ENCODE results near the gene FAM171A2.
"Not testable (repeated sequence)": the region's sequence is repeated elsewhere in the genome, so short reads cannot be mapped to it uniquely, and the experiment has no call there.

The FAM171A2 gene

DNA sequence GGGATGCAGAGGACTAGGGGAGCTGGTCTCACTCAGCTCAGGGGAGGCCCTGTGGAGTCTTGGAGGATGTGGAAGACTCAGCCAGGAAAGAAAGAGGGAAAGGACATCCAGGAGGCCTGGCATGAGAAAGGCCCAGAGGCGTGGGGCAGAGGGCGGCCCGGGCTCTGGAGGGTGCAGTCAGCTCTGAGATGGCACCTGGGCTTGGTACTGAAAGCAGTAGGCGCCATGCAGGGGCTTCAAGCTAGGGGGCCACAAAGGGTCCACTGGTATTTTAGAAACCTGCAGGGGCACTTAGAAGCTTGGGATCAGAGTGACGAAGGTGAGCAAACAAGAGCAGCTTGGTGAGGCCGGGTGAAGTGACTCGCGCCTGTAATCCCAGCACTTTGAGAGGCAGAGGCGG lies 5.6 kb downstream of the FAM171A2 start:
- no peak for ATAC-seq
- peaks cover 14% of the 10 kb centered on the region for H3K27me3 Mint-ChIP-seq
- no peak overlapping the region for H3K27ac Mint-ChIP-seq
- peaks cover 11% of the 10 kb centered on the region for H3K4me1 Mint-ChIP-seq
- no peaks in the 10 kb centered on the region for H3K9me3 Mint-ChIP-seq
- H3K36me3 Mint-ChIP-seq = peaks cover 2% of the 10 kb centered on the region
- no peak overlapping the region for H3K4me3 Mint-ChIP-seq

DNA sequence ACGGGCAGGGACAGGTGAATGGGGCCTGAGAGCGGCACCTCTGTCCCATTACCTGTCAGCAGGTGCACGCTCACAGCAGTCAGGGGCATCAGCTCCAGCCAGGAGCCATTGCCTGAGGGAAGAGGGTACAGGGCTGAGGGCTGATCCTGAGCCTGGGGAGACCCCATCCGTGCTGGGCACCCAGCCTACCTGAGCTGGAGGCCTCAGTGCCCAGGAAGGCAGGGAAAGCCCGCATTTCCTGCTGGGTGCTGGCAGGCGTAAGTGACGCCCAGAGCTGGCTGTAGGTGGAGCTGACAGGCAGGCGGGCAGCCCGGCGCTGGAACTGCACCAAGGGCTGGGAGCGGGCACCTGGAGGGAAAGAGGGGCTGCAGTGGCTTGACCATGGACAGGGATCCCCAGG lies 7.4 kb downstream of the FAM171A2 start:
- Mint-ChIP-seq H3K27me3 (peaks cover under 1% of the 10 kb centered on the region), H3K4me1 (peaks cover 28% of the 10 kb centered on the region), H3K9me3 (no peaks in the 10 kb centered on the region), H3K4me3 (no peak overlapping the region), H3K27ac (no peak overlapping the region), H3K36me3 (peaks cover 19% of the 10 kb centered on the region)
- no peak for ATAC-seq

DNA sequence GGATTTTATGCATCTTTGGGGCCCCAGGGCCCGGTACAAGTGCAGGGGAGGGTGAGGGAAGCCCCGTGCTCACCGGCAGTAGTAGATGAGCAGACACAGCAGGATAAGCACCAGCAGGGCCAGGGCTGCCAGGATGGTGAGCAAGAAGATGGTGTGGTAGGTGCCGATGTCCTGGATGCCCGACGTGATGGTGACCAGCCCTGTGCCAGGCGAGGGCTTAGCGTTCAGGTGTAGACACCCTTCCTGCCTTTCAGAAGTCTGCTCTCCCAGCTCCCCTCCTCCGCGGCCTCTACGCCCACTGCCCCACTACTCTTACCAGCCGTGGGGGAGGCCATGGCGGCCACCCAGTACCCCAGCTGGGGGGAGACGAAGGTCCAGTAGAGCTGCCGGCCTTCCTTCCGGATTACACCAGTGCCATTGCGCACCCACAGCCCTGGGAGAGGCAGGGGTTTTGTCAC lies 8.0 kb downstream of the FAM171A2 start:
- H3K4me3 Mint-ChIP-seq = no peak overlapping the region
- no peaks in the 10 kb centered on the region for H3K9me3 Mint-ChIP-seq
- no peak overlapping the region for H3K27ac Mint-ChIP-seq
- no peak for ATAC-seq
- no peaks in the 10 kb centered on the region for H3K27me3 Mint-ChIP-seq
- peaks cover 31% of the 10 kb centered on the region for H3K4me1 Mint-ChIP-seq
- H3K36me3 Mint-ChIP-seq = peaks cover 24% of the 10 kb centered on the region

DNA sequence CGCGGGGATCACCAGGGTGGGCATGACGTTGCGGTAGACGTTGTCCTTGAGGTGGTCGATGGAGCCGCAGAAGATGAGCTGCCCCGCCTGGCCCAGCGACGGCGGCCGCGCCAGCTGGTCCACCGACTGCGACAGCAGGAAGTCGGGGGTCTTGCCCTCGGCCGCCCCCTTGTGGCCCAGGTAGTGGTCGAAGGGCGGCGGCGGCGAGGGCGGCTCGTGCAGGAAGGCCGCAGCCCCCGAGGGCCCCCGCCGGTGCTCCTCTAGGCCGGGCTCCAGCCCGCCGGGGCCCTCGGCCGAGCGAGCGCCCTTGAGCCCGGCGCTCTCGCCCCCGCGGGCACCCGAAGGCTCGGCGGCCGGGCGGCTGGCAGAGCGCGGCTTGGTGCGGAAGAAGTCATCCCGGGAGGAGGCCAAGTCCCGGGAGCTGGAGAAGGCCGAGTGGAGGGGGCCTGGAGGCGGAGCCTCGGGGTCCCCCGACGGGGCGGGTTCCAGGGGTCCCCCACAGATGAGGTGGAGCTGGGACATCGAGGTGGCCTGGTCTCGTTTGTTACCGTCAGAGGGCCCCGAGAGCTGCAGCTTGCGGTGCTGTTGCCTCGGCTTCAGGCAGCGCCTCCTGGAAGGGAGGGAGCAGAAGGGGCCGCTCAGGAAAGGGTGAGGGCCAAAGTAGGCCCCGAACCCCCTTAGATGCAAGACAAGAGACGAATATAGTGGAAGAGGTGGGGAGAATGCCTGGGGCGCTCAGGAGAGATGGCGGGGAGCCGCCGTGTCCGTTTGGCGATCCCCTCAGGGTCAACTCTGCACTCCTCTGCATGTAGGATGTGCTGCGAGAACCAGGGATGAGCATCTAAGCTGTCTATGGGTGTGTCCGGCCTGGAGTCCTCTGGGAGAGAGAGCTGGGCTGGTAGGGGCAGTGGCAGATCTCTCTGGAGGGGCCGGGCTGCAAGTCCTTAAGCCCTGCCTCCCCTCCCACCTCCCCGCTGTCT lies 8.8 kb downstream of the FAM171A2 start:
- H3K27me3 Mint-ChIP-seq = no peaks in the 10 kb centered on the region
- no peaks in the 10 kb centered on the region for H3K9me3 Mint-ChIP-seq
- peaks cover 39% of the 10 kb centered on the region for H3K4me1 Mint-ChIP-seq
- H3K4me3 Mint-ChIP-seq = peak overlapping the region; percentile 72
- peak; percentile 68 for ATAC-seq
- H3K27ac Mint-ChIP-seq = no peak overlapping the region
- H3K36me3 Mint-ChIP-seq = peaks cover 31% of the 10 kb centered on the region

DNA sequence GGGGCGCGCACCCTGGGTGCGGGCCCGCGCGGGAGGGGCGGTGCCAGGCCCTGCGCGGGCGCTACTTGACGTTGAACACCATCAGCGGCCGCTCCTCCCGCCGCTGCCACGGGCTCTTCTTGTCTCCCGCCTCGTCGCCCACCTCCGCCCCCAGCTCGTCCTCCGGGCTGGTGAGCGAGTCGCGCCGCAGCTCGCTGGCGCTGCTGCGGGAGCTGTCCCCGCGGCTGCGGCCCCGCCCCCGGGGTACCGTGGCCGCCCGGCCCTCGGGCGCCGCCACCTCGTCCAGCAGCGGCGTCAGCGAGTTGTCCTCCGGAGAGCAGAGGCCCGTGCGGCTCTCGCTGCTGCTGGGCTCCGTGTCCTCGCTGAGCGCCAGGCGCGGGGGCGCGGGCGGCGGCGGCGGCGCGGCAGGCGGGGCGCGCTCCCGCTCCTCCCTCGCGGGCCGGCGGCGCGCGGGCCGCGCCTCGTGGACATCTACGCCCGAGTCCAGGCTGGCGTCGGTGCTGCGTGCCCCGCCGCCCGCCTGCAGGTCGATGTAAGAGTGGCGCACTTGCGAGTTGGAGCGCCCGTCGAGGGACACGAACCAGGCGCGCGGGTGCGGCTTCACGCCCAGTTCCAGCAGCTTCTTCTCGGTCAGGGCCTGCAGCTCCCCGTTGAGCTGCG lies 9.9 kb downstream of the FAM171A2 start:
- Mint-ChIP-seq H3K4me1 (peaks cover 44% of the 10 kb centered on the region), H3K9me3 (no peaks in the 10 kb centered on the region), H3K27me3 (no peaks in the 10 kb centered on the region), H3K36me3 (peaks cover 37% of the 10 kb centered on the region), H3K4me3 (peak overlapping the region; percentile 71), H3K27ac (no peak overlapping the region)
- ATAC-seq = peak; percentile 2

DNA sequence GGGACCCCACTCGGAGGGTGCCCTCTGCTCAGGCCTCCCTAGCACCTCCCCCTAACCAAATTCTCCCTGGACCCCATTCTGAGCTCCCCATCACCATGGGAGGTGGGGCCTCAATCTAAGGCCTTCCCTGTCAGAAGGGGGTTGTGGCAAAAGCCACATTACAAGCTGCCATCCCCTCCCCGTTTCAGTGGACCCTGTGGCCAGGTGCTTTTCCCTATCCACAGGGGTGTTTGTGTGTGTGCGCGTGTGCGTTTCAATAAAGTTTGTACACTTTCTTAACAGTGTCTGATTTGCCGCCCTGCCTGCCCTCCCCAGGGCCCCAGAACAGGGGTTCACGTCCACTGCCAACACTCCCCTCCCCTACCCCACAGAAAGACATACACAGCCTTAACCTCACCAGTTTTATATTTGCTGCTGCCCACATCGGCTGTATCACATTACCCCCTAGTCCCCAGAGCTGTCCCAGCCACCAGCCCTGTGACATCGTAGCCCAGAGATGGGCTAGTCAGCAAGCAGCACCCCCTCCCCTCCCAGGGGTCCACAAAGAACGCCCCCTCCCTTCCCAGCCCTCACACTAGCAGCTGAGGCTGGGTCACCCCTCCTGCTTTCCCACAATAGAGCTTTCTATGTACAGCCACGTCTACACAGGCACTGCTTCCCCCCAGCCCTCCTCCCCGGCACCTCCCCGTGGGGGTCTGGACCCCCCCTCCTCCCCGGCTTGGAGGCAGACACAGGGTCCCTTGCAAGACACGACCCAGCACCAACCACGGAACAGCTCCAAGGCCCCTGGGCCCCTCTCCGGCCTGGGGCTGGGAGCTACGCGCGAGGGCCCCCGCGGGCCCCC lies 10.6 kb downstream of the FAM171A2 start:
- Mint-ChIP-seq H3K27me3 (no peaks in the 10 kb centered on the region), H3K4me3 (peak overlapping the region; percentile 30), H3K9me3 (no peaks in the 10 kb centered on the region), H3K36me3 (peaks cover 37% of the 10 kb centered on the region), H3K4me1 (peaks cover 48% of the 10 kb centered on the region), H3K27ac (no peak overlapping the region)
- no peak for ATAC-seq

DNA sequence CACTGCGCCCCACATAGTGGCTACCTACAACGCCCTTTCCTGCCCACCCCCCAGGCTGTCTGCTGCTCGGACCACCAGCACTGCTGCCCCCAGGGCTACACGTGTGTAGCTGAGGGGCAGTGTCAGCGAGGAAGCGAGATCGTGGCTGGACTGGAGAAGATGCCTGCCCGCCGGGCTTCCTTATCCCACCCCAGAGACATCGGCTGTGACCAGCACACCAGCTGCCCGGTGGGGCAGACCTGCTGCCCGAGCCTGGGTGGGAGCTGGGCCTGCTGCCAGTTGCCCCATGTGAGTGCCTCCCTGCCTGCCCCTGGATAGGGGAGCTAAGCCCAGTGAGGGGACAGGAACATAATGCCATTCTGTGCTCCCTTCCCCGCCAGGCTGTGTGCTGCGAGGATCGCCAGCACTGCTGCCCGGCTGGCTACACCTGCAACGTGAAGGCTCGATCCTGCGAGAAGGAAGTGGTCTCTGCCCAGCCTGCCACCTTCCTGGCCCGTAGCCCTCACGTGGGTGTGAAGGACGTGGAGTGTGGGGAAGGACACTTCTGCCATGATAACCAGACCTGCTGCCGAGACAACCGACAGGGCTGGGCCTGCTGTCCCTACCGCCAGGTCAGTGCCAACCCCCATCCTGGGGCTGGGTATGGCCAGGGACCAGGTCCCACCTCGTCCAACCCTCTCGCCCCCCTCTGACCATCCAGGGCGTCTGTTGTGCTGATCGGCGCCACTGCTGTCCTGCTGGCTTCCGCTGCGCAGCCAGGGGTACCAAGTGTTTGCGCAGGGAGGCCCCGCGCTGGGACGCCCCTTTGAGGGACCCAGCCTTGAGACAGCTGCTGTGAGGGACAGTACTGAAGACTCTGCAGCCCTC lies 11.5 kb downstream of the FAM171A2 start:
- Mint-ChIP-seq H3K9me3 (no peaks in the 10 kb centered on the region), H3K4me3 (no peak overlapping the region), H3K27ac (no peak overlapping the region), H3K4me1 (peaks cover 57% of the 10 kb centered on the region), H3K36me3 (peaks cover 37% of the 10 kb centered on the region), H3K27me3 (no peaks in the 10 kb centered on the region)
- no peak for ATAC-seq

DNA sequence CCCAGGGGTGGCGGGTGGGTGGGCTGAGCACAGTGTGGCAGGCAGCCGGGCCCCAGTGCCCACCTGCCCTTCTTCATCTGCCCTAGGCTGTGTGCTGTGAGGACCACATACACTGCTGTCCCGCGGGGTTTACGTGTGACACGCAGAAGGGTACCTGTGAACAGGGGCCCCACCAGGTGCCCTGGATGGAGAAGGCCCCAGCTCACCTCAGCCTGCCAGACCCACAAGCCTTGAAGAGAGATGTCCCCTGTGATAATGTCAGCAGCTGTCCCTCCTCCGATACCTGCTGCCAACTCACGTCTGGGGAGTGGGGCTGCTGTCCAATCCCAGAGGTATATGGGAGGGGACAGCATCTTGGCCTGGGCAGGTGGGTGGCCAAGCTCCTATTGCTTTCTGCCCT lies 12.2 kb downstream of the FAM171A2 start:
- H3K4me3 Mint-ChIP-seq = no peak overlapping the region
- ATAC-seq = no peak
- H3K9me3 Mint-ChIP-seq = no peaks in the 10 kb centered on the region

DNA sequence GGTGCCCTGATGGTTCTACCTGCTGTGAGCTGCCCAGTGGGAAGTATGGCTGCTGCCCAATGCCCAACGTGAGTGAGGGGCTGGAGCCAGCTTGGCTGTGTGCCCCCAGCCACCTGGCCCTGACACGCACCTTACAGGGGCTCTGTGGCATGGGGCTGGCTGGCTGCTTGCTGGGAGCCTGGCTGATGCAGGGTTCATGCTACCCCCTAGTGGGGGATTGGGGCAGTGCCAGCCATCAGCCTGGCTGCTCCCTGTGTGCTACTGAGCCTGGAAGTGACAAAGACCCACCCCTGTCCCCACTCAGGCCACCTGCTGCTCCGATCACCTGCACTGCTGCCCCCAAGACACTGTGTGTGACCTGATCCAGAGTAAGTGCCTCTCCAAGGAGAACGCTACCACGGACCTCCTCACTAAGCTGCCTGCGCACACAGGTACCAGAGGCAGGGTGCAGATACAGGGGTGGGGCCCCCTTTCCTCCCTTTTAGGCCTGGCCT lies 12.9 kb downstream of the FAM171A2 start:
- Mint-ChIP-seq H3K4me3 (no peak overlapping the region), H3K4me1 (peaks cover 71% of the 10 kb centered on the region), H3K9me3 (no peaks in the 10 kb centered on the region), H3K36me3 (peaks cover 43% of the 10 kb centered on the region), H3K27me3 (no peaks in the 10 kb centered on the region), H3K27ac (peak overlapping the region; percentile 28)
- no peak for ATAC-seq

More for the DNA sequence above, 12.2 kb downstream of the FAM171A2 start:
- no peaks in the 10 kb centered on the region for H3K27me3 Mint-ChIP-seq
- H3K36me3 Mint-ChIP-seq = peaks cover 37% of the 10 kb centered on the region
- peaks cover 64% of the 10 kb centered on the region for H3K4me1 Mint-ChIP-seq
- no peak overlapping the region for H3K27ac Mint-ChIP-seq

DNA sequence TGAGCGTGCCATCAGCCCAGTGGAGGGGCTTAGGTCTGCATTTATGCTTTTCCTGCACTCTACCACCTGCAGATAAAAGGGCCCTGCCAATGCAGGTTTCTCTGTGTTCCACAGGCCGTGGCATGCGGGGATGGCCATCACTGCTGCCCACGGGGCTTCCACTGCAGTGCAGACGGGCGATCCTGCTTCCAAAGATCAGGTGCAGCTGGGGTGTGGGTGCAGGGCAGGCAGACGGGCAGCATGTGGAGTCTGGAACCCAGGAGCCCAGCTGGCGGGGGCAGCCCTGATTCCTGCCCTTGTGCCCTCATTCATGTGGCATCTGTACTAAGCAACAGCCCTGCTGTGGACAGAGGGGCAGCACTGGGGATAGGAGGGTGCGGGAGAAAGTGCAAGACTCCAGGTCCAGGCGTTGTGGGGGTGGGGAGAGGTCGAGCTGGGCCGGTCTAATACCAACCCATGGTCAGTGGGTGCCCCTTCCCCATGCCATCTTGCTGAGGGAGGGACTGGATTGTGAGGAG lies 14.0 kb downstream of the FAM171A2 start:
- no peaks in the 10 kb centered on the region for H3K9me3 Mint-ChIP-seq
- peaks cover 46% of the 10 kb centered on the region for H3K36me3 Mint-ChIP-seq
- no peak for ATAC-seq
- peaks cover 80% of the 10 kb centered on the region for H3K4me1 Mint-ChIP-seq
- no peaks in the 10 kb centered on the region for H3K27me3 Mint-ChIP-seq
- H3K4me3 Mint-ChIP-seq = peak overlapping the region; percentile 54
- peak overlapping the region; percentile 97 for H3K27ac Mint-ChIP-seq

DNA sequence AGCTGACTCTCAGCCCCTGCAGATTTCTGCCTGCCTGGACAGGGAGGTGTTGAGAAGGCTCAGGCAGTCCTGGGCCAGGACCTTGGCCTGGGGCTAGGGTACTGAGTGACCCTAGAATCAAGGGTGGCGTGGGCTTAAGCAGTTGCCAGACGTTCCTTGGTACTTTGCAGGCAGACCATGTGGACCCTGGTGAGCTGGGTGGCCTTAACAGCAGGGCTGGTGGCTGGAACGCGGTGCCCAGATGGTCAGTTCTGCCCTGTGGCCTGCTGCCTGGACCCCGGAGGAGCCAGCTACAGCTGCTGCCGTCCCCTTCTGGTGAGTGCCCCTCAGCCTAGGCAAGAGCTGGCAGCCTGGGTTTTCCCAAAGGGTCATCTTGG lies 14.7 kb downstream of the FAM171A2 start:
- Mint-ChIP-seq H3K4me1 (peaks cover 84% of the 10 kb centered on the region), H3K4me3 (peak overlapping the region; percentile 29), H3K9me3 (no peaks in the 10 kb centered on the region), H3K27me3 (no peaks in the 10 kb centered on the region), H3K27ac (peak overlapping the region; percentile 97), H3K36me3 (peaks cover 46% of the 10 kb centered on the region)
- no peak for ATAC-seq

DNA sequence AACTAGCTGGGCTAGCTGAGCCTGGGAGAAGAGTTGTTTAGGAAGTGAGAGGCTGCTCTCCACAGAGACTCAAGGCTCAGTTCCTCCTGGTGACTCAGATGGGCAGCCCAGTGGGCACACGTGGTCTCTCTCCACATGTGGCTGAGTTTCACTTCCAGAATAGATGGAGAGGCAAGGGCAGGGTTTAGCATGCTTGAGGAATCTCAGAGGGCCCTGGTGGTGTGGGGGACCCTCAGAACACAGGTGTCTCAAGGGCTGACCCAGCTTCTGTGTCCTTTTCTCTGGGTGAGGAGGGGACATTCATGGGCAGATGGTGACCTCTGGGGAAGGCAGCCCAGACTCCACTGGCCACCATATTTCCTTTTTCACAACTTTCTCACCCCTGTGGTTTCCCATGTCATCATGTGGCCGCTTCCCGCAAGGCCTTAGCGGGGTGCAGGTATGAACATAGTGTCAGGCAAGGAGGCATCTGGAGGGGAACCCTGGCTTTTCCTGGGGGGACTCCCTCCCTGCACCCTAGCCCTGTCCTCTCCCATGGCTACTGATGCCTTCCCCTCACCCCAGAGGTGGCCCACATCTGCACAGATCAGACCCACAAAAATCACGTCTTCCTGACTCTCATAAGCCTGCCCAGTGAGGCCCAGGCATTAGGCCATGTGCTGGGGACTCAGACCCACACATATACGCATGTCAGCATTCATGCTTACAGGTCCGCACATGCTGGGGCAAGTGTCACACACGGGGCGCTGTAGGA lies 15.2 kb downstream of the FAM171A2 start:
- H3K4me1 Mint-ChIP-seq = peaks cover 84% of the 10 kb centered on the region
- H3K36me3 Mint-ChIP-seq = peaks cover 46% of the 10 kb centered on the region
- peak overlapping the region; percentile 29 for H3K4me3 Mint-ChIP-seq
- H3K27me3 Mint-ChIP-seq = no peaks in the 10 kb centered on the region
- ATAC-seq = peak; percentile 88
- H3K27ac Mint-ChIP-seq = peak overlapping the region; percentile 97
- no peaks in the 10 kb centered on the region for H3K9me3 Mint-ChIP-seq

DNA sequence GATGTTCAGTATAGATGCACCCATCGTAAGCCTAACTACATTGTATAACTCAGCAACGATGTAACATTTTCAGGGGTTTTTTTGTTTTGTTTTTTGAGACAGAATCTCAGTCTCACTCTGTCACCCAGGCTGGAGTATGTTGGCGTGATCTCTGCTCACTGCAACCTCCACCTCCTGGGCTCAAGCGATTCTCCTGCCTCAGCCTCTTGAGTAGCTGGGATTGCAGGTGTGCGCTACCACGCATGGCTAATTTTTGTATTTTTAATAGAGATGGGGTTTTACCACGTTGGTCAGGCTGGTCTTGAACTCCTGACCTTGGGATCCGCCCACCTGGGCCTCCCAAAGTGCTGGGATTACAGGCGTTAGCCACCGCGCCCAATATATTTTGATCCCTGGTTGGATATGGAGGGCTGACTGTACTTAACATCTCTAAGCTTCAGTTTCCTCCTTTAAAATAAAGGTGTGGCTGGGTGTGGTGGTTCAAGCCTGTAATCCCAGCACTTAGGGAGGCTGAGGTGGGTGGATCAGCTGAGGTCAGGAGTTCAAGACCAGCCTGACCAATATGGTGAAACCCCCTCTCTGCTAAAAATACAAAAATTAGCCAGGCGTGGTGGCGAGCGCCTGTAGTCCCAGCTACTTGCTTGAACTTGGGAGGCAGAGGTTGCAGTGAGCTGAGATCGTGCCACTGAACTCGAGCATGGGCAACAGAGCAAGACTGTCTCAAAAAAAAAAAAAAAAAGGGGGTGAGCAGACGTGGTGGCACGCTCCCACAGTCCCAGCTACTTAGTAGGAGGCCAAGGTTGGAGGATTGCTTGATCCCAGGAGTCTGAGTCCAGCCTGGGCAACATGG lies 16.2 kb downstream of the FAM171A2 start:
- Mint-ChIP-seq H3K4me1 (peaks cover 75% of the 10 kb centered on the region), H3K4me3 (peak overlapping the region; percentile 95), H3K27ac (peak overlapping the region; percentile 97), H3K36me3 (peaks cover 38% of the 10 kb centered on the region)
- H3K27me3 Mint-ChIP-seq, H3K9me3 Mint-ChIP-seq: not testable (repeated sequence)
- ATAC-seq = peak; percentile 46

Measured in stimulated activated memory B cell treated with anti-CD40 and anti-IgM and Interleukin-4, amounts not matched to agents 10 μg/mL and 1 μg/mL and 100 μg/mL, for 72 hours (primary cell).